CD4-positive, alpha-beta T cell treated with Interleukin-15 for 1 hour (primary cell): ENCODE measurements around the gene OR51D1.

Source experiments
- DNase-seq: peaks from one replicate; pipeline ENCODE4 v3.0.0-alpha.2; 2020

The OR51D1 gene

GRCh38 chr11:4645974-4646373 is 8.7 kb downstream of the OR51D1 start:
- DNase-seq, result no peak

- no peak for DNase-seq
These were observed 10.5 kb downstream of the OR51D1 start for GRCh38 chr11:4647766-4648165.

GRCh38 chr11:4654635-4655369 is 17.5 kb downstream of the OR51D1 start:
- no peak for DNase-seq

- no peak for DNase-seq
These were observed 21.6 kb downstream of the OR51D1 start for GRCh38 chr11:4658629-4659445.

GRCh38 chr11:4662876-4663275 is 25.6 kb downstream of the OR51D1 start:
- DNase-seq, result no peak

- DNase-seq, result no peak
These were observed 26.9 kb downstream of the OR51D1 start for GRCh38 chr11:4664183-4664582.

- no peak for DNase-seq
These were observed 27.5 kb downstream of the OR51D1 start for GRCh38 chr11:4664786-4665185.

- DNase-seq, result no peak
These were observed 28.1 kb downstream of the OR51D1 start for GRCh38 chr11:4665424-4665823.

- DNase-seq, result no peak
These were observed 34.5 kb downstream of the OR51D1 start for GRCh38 chr11:4671741-4672140.

- DNase-seq, result no peak
These were observed 35.2 kb downstream of the OR51D1 start for GRCh38 chr11:4672470-4672869.

GRCh38 chr11:4673781-4674180 is 36.5 kb downstream of the OR51D1 start:
- DNase-seq, result no peak

- no peak for DNase-seq
These were observed 40.7 kb downstream of the OR51D1 start for GRCh38 chr11:4677948-4678347.

- no peak for DNase-seq
These were observed 43.1 kb downstream of the OR51D1 start for GRCh38 chr11:4680341-4680740.

GRCh38 chr11:4682623-4683419 is 45.5 kb downstream of the OR51D1 start:
- DNase-seq, result no peak

- DNase-seq, result no peak
These were observed 47.5 kb downstream of the OR51D1 start for GRCh38 chr11:4684631-4685285.
